ENCODE results near the gene GNAT2. TPM values are rescaled to one million over a fixed set of nuclear protein-coding genes. Genes with fewer than 3 reads are reported as not detected.

Gene GNAT2
- total RNA-seq, 4 donors from 2014 or later: not detected

GRCh38 chr1:109641078-109641740 is 21.8 kb upstream of the GNAT2 start:
- no peak for DNase-seq
- intact Hi-C loops (cut with DNase I; ENCODE audit: low total_unique reads) (loop anchor here (2.0 to 5.0 kb wide), 3 partner anchors 61 to 344 kb away; partner anchors contain the start of genes AHCYL1 and GNAI3), in situ Hi-C loops (cut with MboI; ENCODE audit: low sequenced_read_pairs in 4 of 4) (loop anchor here (5.0 to 10.0 kb wide), 3 partner anchors 131 to 346 kb away; partner anchors contain the start of gene AHCYL1 (in 1 of the 4))
- no peak for TF ChIP-seq CTCF (IDR thresholded peaks at IDR 0.05 in 4 of 5, conservative IDR thresholded peaks at IDR 0.05 in 1 of 5)
- no peak for TF ChIP-seq POLR2A (IDR thresholded peaks at IDR 0.05)
- Histone ChIP-seq H3K36me3 (no peaks in the 10 kb centered on the region), H3K27me3 (no peaks in the 10 kb centered on the region), H3K27ac (no peak overlapping the region), H3K4me3 (no peak overlapping the region), H3K9me3 (no peaks in the 10 kb centered on the region), H3K4me1 (peaks cover 5 to 11% of the 10 kb centered on the region in 2 donors)
- ATAC-seq: no peak

- TF ChIP-seq POLR2A (IDR thresholded peaks at IDR 0.05) (no peak), CTCF (IDR thresholded peaks at IDR 0.05 in 4 of 5, conservative IDR thresholded peaks at IDR 0.05 in 1 of 5) (peak; percentile 77 to 93 (median 86))
- Histone ChIP-seq H3K27me3 (no peaks in the 10 kb centered on the region), H3K36me3 (no peaks in the 10 kb centered on the region), H3K27ac (no peak overlapping the region), H3K4me1 (peaks cover 10 to 11% of the 10 kb centered on the region in 2 donors), H3K4me3 (no peak overlapping the region), H3K9me3 (no peaks in the 10 kb centered on the region)
- in situ Hi-C loops (cut with MboI; ENCODE audit: low sequenced_read_pairs in 4 of 4) (loop anchor here (5.0 to 10.0 kb wide), 3 partner anchors 132 to 347 kb away; partner anchors contain the start of gene AHCYL1 (in 1 of the 4)), intact Hi-C loops (cut with DNase I; ENCODE audit: low total_unique reads) (loop anchor here (1.0 to 5.0 kb wide), 4 partner anchors 62 to 344 kb away; partner anchors contain the start of genes AHCYL1 and GNAI3)
- DNase-seq (peak; percentile 44 to 75), ATAC-seq (peak; percentile 35 to 80)
Observed at GRCh38 chr1:109640285-109640865, 21.0 kb upstream of the GNAT2 start.

GRCh38 chr1:109639841-109640184 is 20.4 kb upstream of the GNAT2 start:
- Histone ChIP-seq H3K4me1 (peaks cover 10 to 11% of the 10 kb centered on the region in 2 donors), H3K36me3 (no peaks in the 10 kb centered on the region), H3K27me3 (no peaks in the 10 kb centered on the region), H3K4me3 (no peak overlapping the region), H3K9me3 (no peaks in the 10 kb centered on the region), H3K27ac (no peak overlapping the region)
- DNase-seq: no peak
- intact Hi-C loops (cut with DNase I; ENCODE audit: low total_unique reads) (loop anchor here (1.0 to 5.0 kb wide), 4 partner anchors 62 to 345 kb away; partner anchors contain the start of genes AHCYL1 and GNAI3), in situ Hi-C loops (cut with MboI; ENCODE audit: low sequenced_read_pairs in 4 of 4) (loop anchor here (5.0 to 10.0 kb wide), 3 partner anchors 132 to 347 kb away; partner anchors contain the start of gene AHCYL1 (in 2 of the 4))
- no peak for TF ChIP-seq POLR2A (IDR thresholded peaks at IDR 0.05)
- no peak for TF ChIP-seq CTCF (IDR thresholded peaks at IDR 0.05 in 4 of 5, conservative IDR thresholded peaks at IDR 0.05 in 1 of 5)
- ATAC-seq: no peak

GRCh38 chr1:109639063-109639840 is 19.8 kb upstream of the GNAT2 start:
- Histone ChIP-seq H3K9me3 (no peaks in the 10 kb centered on the region), H3K4me1 (peaks cover 10 to 11% of the 10 kb centered on the region in 2 donors), H3K27me3 (no peaks in the 10 kb centered on the region), H3K4me3 (no peak overlapping the region), H3K27ac (no peak overlapping the region), H3K36me3 (no peaks in the 10 kb centered on the region)
- in situ Hi-C loops (cut with MboI; ENCODE audit: low sequenced_read_pairs in 4 of 4) (loop anchor here in 2 of 4 donors (5.0 to 10.0 kb wide), 2 partner anchors 133 to 346 kb away; partner anchors contain the start of gene AHCYL1 (in 1 of the 2)), intact Hi-C loops (cut with DNase I; ENCODE audit: low total_unique reads) (no loop called here)
- DNase-seq (no peak), ATAC-seq (no peak)
- TF ChIP-seq POLR2A (IDR thresholded peaks at IDR 0.05) (no peak), CTCF (IDR thresholded peaks at IDR 0.05 in 4 of 5, conservative IDR thresholded peaks at IDR 0.05 in 1 of 5) (no peak)
